ENCODE data around the gene INCENP.

Gene INCENP

DNA sequence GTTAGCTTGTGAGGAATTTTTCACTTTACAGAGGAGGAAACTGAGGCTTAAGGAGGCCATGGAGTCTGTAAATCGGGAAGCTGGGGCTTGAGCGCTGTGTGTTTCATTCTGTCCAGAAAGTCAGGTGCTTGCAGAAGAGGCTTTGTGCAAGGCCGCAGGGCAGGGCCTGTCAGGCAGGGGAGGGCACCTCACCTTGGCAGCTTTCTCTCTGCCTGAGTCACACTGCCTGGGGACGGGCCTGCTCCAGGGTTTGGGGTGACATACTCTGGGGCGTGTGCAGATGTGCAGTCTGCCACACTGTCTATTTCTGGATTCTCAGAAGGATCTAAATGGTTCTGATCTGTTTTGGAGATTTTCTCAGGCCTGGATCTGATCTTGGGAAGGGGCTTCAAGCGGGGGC lies 8.4 kb downstream of the INCENP start:
- ChIA-PET POLR2A (interaction anchor here (1.5 kb wide), 1 partner anchor 8 kb away, joined by 5 read pairs; the partner anchor contains the start of gene INCENP), CTCF (no interaction called here)
- no peak overlapping the region for H3K27ac ChIP-seq (ENCODE audit: extremely low read depth, low read depth, low read length)
- H3K4me1 ChIP-seq (ENCODE audit: control insufficient read depth, insufficient read depth, low read length): no peaks in the 10 kb centered on the region
- H3K9me3 ChIP-seq (ENCODE audit: control insufficient read depth, insufficient read depth, low read depth, low read length): no peaks in the 10 kb centered on the region
- TF ChIP-seq ZNF585B (tag by site-specific recombination; IDR thresholded peaks at IDR 0.05) (no peak), ZNF843 (tag by site-specific recombination; IDR thresholded peaks at IDR 0.05) (no peak), ZNF114 (tag by site-specific recombination; IDR thresholded peaks at IDR 0.05) (no peak), ZNF658 (tag by site-specific recombination; IDR thresholded peaks at IDR 0.05) (no peak), ZFHX2 (tag by site-specific recombination; conservative IDR thresholded peaks at IDR 0.05) (no peak), ZNF175 (tag by site-specific recombination; IDR thresholded peaks at IDR 0.05) (no peak), ZNF837 (tag by site-specific recombination; IDR thresholded peaks at IDR 0.05) (no peak), GLI2 (tag by site-specific recombination; IDR thresholded peaks at IDR 0.05; ENCODE audit: borderline replicate concordance, low read depth) (no peak), ZFP3 (tag by site-specific recombination; IDR thresholded peaks at IDR 0.05; ENCODE audit: low read depth) (no peak), ZNF302 (tag by site-specific recombination; IDR thresholded peaks at IDR 0.05; ENCODE audit: low read depth) (no peak), BCL11B (tag by site-specific recombination; IDR thresholded peaks at IDR 0.05; ENCODE audit: low read depth) (no peak)
- TF ChIP-seq, protein P1, sequence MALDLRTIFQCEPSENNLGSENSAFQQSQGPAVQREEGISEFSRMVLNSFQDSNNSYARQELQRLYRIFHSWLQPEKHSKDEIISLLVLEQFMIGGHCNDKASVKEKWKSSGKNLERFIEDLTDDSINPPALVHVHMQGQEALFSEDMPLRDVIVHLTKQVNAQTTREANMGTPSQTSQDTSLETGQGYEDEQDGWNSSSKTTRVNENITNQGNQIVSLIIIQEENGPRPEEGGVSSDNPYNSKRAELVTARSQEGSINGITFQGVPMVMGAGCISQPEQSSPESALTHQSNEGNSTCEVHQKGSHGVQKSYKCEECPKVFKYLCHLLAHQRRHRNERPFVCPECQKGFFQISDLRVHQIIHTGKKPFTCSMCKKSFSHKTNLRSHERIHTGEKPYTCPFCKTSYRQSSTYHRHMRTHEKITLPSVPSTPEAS (tag by site-specific recombination; IDR thresholded peaks at IDR 0.05): no peak
- TF ChIP-seq, protein P2, sequence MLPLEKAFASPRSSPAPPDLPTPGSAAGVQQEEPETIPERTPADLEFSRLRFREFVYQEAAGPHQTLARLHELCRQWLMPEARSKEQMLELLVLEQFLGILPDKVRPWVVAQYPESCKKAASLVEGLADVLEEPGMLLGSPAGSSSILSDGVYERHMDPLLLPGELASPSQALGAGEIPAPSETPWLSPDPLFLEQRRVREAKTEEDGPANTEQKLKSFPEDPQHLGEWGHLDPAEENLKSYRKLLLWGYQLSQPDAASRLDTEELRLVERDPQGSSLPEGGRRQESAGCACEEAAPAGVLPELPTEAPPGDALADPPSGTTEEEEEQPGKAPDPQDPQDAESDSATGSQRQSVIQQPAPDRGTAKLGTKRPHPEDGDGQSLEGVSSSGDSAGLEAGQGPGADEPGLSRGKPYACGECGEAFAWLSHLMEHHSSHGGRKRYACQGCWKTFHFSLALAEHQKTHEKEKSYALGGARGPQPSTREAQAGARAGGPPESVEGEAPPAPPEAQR (tag by site-specific recombination; IDR thresholded peaks at IDR 0.05): no peak
- TF ChIP-seq, protein P3, sequence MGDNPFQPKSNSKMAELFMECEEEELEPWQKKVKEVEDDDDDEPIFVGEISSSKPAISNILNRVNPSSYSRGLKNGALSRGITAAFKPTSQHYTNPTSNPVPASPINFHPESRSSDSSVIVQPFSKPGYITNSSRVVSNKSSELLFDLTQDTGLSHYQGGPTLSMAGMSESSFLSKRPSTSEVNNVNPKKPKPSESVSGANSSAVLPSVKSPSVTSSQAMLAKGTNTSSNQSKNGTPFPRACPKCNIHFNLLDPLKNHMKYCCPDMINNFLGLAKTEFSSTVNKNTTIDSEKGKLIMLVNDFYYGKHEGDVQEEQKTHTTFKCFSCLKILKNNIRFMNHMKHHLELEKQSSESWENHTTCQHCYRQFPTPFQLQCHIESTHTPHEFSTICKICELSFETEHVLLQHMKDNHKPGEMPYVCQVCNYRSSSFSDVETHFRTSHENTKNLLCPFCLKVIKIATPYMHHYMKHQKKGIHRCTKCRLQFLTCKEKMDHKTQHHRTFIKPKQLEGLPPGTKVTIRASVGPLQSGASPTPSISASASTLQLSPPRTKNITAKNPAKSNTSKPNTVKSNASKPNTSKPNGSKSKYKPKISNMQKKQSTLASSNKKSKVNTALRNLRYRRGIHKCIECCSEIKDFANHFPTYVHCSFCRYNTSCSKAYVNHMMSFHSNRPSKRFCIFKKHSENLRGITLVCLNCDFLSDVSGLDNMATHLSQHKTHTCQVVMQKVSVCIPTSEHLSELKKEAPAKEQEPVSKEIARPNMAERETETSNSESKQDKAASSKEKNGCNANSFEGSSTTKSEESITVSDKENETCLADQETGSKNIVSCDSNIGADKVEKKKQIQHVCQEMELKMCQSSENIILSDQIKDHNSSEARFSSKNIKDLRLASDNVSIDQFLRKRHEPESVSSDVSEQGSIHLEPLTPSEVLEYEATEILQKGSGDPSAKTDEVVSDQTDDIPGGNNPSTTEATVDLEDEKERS (tag by site-specific recombination; IDR thresholded peaks at IDR 0.05): no peak
- TF ChIP-seq, protein P4, sequence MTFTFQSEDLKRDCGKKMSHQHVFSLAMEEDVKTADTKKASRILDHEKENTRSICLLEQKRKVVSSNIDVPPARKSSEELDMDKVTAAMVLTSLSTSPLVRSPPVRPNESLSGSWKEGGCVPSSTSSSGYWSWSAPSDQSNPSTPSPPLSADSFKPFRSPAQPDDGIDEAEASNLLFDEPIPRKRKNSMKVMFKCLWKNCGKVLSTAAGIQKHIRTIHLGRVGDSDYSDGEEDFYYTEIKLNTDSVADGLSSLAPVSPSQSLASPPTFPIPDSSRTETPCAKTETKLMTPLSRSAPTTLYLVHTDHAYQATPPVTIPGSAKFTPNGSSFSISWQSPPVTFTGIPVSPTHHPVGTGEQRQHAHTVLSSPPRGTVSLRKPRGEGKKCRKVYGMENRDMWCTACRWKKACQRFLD (tag by site-specific recombination; IDR thresholded peaks at IDR 0.05): no peak
- TF ChIP-seq, protein P5, sequence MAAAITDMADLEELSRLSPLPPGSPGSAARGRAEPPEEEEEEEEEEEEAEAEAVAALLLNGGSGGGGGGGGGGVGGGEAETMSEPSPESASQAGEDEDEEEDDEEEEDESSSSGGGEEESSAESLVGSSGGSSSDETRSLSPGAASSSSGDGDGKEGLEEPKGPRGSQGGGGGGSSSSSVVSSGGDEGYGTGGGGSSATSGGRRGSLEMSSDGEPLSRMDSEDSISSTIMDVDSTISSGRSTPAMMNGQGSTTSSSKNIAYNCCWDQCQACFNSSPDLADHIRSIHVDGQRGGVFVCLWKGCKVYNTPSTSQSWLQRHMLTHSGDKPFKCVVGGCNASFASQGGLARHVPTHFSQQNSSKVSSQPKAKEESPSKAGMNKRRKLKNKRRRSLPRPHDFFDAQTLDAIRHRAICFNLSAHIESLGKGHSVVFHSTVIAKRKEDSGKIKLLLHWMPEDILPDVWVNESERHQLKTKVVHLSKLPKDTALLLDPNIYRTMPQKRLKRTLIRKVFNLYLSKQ (tag by site-specific recombination; IDR thresholded peaks at IDR 0.05; ENCODE audit: borderline replicate concordance): no peak
- H3K4me3 ChIP-seq (ENCODE audit: low read depth, low read length): no peak overlapping the region
- H3K36me3 ChIP-seq (ENCODE audit: control insufficient read depth in 2 of 2, insufficient read depth in 1 of 2, low read length in 2 of 2): peaks cover 9 to 85% of the 10 kb centered on the region in 2 experiments; a peak in 2 of 3 replicates

DNA sequence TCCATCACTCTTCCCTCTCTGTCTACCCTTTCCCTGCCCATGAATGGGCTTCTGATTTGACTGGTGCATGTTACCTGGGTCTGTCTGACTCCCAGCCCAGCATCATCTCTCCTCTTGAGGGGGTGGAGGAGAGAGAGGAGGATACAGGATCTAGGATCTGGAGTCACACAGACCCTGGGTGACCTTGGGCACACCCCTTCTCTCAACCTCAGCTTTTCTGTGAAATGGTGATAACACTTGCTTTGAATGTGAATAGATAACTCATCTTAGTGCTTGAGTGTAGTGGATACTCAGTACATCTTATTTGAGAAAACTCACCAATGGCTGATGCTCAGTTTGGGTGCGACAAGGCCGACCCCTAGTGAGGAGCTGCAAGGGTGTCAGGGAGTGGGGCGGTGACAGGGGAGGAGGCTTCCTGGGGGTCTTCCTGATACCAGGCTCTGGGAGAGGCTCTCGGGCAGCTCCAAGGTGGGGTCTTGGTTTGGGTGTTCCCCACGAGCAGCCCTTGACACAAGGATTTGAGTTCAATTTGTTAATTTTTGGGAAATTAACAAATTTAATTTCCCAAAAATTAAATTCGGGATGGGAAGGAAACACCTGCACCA lies 9.0 kb downstream of the INCENP start:
- ChIA-PET CTCF (no interaction called here), POLR2A (interaction anchor here (1.5 kb wide), 1 partner anchor 8 kb away, joined by 5 read pairs; the partner anchor contains the start of gene INCENP)
- H3K4me3 ChIP-seq (ENCODE audit: low read depth, low read length): no peak overlapping the region
- no peak overlapping the region for H3K27ac ChIP-seq (ENCODE audit: extremely low read depth, low read depth, low read length)
- peaks cover 9 to 86% of the 10 kb centered on the region in 2 experiments; a peak in 2 of 3 replicates for H3K36me3 ChIP-seq (ENCODE audit: control insufficient read depth in 2 of 2, insufficient read depth in 1 of 2, low read length in 2 of 2)
- no peaks in the 10 kb centered on the region for H3K4me1 ChIP-seq (ENCODE audit: control insufficient read depth, insufficient read depth, low read length)
- no peaks in the 10 kb centered on the region for H3K9me3 ChIP-seq (ENCODE audit: control insufficient read depth, insufficient read depth, low read depth, low read length)
- TF ChIP-seq ZNF837 (tag by site-specific recombination; IDR thresholded peaks at IDR 0.05) (no peak), ZNF677 (tag by site-specific recombination; IDR thresholded peaks at IDR 0.05) (no peak), ZNF223 (tag by site-specific recombination; IDR thresholded peaks at IDR 0.05) (no peak), SETDB1 (IDR thresholded peaks at IDR 0.05; ENCODE audit: insufficient read length, low read length) (no peak), EGR2 (tag by site-specific recombination; IDR thresholded peaks at IDR 0.05; ENCODE audit: low read depth) (no peak), ZNF391 (tag by site-specific recombination; IDR thresholded peaks at IDR 0.05; ENCODE audit: borderline replicate concordance, low read depth) (no peak), ZNF664 (tag by site-specific recombination; IDR thresholded peaks at IDR 0.05) (no peak), FEZF1 (tag by site-specific recombination; IDR thresholded peaks at IDR 0.05) (no peak), YY2 (tag by site-specific recombination; IDR thresholded peaks at IDR 0.05) (no peak)
- TF ChIP-seq, protein P6, sequence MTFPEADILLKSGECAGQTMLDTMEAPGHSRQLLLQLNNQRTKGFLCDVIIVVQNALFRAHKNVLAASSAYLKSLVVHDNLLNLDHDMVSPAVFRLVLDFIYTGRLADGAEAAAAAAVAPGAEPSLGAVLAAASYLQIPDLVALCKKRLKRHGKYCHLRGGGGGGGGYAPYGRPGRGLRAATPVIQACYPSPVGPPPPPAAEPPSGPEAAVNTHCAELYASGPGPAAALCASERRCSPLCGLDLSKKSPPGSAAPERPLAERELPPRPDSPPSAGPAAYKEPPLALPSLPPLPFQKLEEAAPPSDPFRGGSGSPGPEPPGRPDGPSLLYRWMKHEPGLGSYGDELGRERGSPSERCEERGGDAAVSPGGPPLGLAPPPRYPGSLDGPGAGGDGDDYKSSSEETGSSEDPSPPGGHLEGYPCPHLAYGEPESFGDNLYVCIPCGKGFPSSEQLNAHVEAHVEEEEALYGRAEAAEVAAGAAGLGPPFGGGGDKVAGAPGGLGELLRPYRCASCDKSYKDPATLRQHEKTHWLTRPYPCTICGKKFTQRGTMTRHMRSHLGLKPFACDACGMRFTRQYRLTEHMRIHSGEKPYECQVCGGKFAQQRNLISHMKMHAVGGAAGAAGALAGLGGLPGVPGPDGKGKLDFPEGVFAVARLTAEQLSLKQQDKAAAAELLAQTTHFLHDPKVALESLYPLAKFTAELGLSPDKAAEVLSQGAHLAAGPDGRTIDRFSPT (tag by site-specific recombination; IDR thresholded peaks at IDR 0.05): no peak
